Left ventricle myocardium superior (tissue), 1 donor: Measurements from ENCODE around the gene SIPA1L3. TPM values are rescaled to one million over a fixed set of nuclear protein-coding genes. Genes with fewer than 3 reads are reported as not detected.

Experiments
- ATAC-seq: fragments of 200-7000 bp; cut with Tn5 transposase; one replicate; pipeline ENCODE4 v1.9.1; 2020; ENCODE audit warnings: mild to moderate bottlenecking, moderate library complexity
- DNase-seq: peaks from one replicate; pipeline ENCODE4 v3.0.0-alpha.2; 2020
- intact Hi-C: fragments of 100-400 bp; cut with micrococcal nuclease; formaldehyde crosslinking; loops from one replicate; pipeline ENCODE4 v1.11.0; 2022
- total RNA-seq: library from RNA; stranded (reverse); fragmentation: NEBNext Ultra II Directional; extraction: Animal tissue kit (Norgen Biotek cat#: 25700); gene quantifications from one replicate; pipeline ENCODE4 v1.2.1, GENCODE V29; 2021
- donor health status: DM: no; HTN: yes; CAD: no; lungs with severe emphysema.

Gene SIPA1L3
- total RNA-seq, 1 donor from 2014 or later: 10.5 TPM

- intact Hi-C loops: no loop called here
- ATAC-seq (no peak), DNase-seq (no peak)
Observed at GRCh38 chr19:38006361-38007045, 99.5 kb downstream of the SIPA1L3 start.

GRCh38 chr19:38009650-38010242 is 102.7 kb downstream of the SIPA1L3 start:
- DNase-seq (no peak), ATAC-seq (no peak)
- intact Hi-C loops: no loop called here

- no peak for ATAC-seq
- intact Hi-C loops: no loop called here
- no peak for DNase-seq
Observed at GRCh38 chr19:38011426-38011825, 104.4 kb downstream of the SIPA1L3 start.

- intact Hi-C loops: no loop called here
- no peak for ATAC-seq
Observed at GRCh38 chr19:38012290-38012689, 105.3 kb downstream of the SIPA1L3 start.

GRCh38 chr19:38012944-38013343 is 105.9 kb downstream of the SIPA1L3 start:
- DNase-seq: no peak
- intact Hi-C loops: no loop called here
- no peak for ATAC-seq

More at GRCh38 chr19:38012290-38012689, 105.3 kb downstream of the SIPA1L3 start:
- no peak for DNase-seq

- ATAC-seq: no peak
- intact Hi-C loops: no loop called here
- no peak for DNase-seq
Observed at GRCh38 chr19:38013913-38014580, 107.0 kb downstream of the SIPA1L3 start.

GRCh38 chr19:38015216-38015615 is 108.2 kb downstream of the SIPA1L3 start:
- DNase-seq (no peak), ATAC-seq (no peak)
- intact Hi-C loops: no loop called here

- no peak for DNase-seq
- ATAC-seq: no peak
- intact Hi-C loops: no loop called here
Observed at GRCh38 chr19:38015761-38016160, 108.8 kb downstream of the SIPA1L3 start.

GRCh38 chr19:38017401-38018151 is 110.6 kb downstream of the SIPA1L3 start:
- no peak for ATAC-seq
- DNase-seq: no peak
- intact Hi-C loops: no loop called here

- intact Hi-C loops: no loop called here
- DNase-seq: no peak
- no peak for ATAC-seq
Observed at GRCh38 chr19:38018694-38019395, 111.8 kb downstream of the SIPA1L3 start.

- DNase-seq (no peak), ATAC-seq (no peak)
- intact Hi-C loops: no loop called here
Observed at GRCh38 chr19:38019396-38019724, 112.4 kb downstream of the SIPA1L3 start.

GRCh38 chr19:38020311-38020710 is 113.3 kb downstream of the SIPA1L3 start:
- DNase-seq (no peak), ATAC-seq (no peak)
- intact Hi-C loops: no loop called here

GRCh38 chr19:38021352-38021751 is 114.3 kb downstream of the SIPA1L3 start:
- intact Hi-C loops: no loop called here
- DNase-seq (no peak), ATAC-seq (no peak)

GRCh38 chr19:38022791-38023670 is 116.0 kb downstream of the SIPA1L3 start:
- ATAC-seq: no peak
- intact Hi-C loops: no loop called here

GRCh38 chr19:38023671-38024541 is 116.9 kb downstream of the SIPA1L3 start:
- intact Hi-C loops: no loop called here
- ATAC-seq: no peak
- no peak for DNase-seq

More at GRCh38 chr19:38022791-38023670, 116.0 kb downstream of the SIPA1L3 start:
- no peak for DNase-seq

GRCh38 chr19:38024992-38025908 is 118.2 kb downstream of the SIPA1L3 start:
- ATAC-seq (no peak), DNase-seq (no peak)
- intact Hi-C loops: no loop called here
